NT2/D1 (cell line): ENCODE measurements around the gene GRIA4.

Experiments used
- YY1 ChIP-seq: IDR thresholded peaks from 2 replicates; pipeline ENCODE4 v1.6.1; 2011; ENCODE audit not compliant: insufficient read length, insufficient read depth
- ZNF274 ChIP-seq: IDR thresholded peaks from 2 replicates; pipeline ENCODE4 v1.6.1; 2011; ENCODE audit warnings: mild to moderate bottlenecking, low read depth, low read length

DNA sequence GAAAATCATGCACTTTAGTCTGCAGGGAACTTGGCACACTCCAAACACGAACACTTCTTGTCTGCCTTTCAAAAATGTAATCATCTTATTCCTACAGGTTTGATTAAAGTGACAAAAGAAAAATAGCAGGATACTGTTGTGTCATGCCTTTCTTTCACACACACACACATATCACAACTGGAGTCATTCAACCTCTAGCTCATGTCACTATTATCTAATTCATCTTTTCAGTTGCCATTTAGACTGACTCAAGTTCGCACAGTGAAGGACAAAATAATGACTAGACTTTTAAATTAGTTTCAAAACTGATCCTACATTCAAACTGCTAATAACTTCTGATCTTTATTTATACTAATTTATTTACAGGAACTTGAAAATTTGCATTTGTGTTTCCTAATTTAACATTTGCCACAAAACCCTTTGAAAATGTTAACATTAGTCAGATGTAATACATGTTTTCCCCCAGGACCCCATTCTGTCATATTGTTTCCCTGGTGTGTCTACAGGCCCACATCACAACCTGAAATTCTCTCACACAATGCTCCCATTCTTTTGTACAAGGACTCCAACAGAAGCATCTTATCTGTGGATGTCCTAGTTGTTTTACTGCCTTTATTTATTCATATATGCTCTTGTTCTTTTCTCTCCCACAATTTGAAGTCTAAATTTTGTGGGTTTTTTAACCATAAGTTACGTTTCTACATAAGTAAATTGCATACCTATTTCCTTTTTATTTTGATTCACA, 171.1 kb downstream of the GRIA4 start:
- no peak for TF ChIP-seq ZNF274
- TF ChIP-seq YY1 = no peak
